Bone marrow (tissue), 2 donors: ENCODE results near the gene LSAMP.
"Not testable (repeated sequence)": the region's sequence is repeated elsewhere in the genome, so short reads cannot be mapped to it uniquely, and the experiment has no call there.

Experiments used
- DNase-seq, 2 donors: peaks; one replicate each; lab custom pipeline; 2025; lab: John Stamatoyannopoulos, UW

Gene LSAMP

GRCh38 chr3:115803661-115804060 lies 641.6 kb downstream of the LSAMP start:
- DNase-seq, result no peak

GRCh38 chr3:115800489-115801075 lies 644.7 kb downstream of the LSAMP start:
- DNase-seq, result no peak

- not testable (repeated sequence) for DNase-seq
Measured at GRCh38 chr3:115800065-115800464, 645.2 kb downstream of the LSAMP start.

GRCh38 chr3:115792206-115792955 lies 652.9 kb downstream of the LSAMP start:
- DNase-seq, result no peak

- not testable (repeated sequence) for DNase-seq
Measured at GRCh38 chr3:115791271-115792153, 653.8 kb downstream of the LSAMP start.

GRCh38 chr3:115790759-115791158 lies 654.5 kb downstream of the LSAMP start:
- DNase-seq, result peak in 1 of 2 donors; percentile 38

- DNase-seq, result no peak
Measured at GRCh38 chr3:115789481-115789880, 655.8 kb downstream of the LSAMP start.

- no peak for DNase-seq
Measured at GRCh38 chr3:115788921-115789470, 656.3 kb downstream of the LSAMP start.

- no peak for DNase-seq
Measured at GRCh38 chr3:115787818-115788217, 657.5 kb downstream of the LSAMP start.

- DNase-seq, result no peak
Measured at GRCh38 chr3:115785782-115786181, 659.5 kb downstream of the LSAMP start.

GRCh38 chr3:115784739-115785536 lies 660.3 kb downstream of the LSAMP start:
- DNase-seq, result no peak

GRCh38 chr3:115783938-115784738 lies 661.1 kb downstream of the LSAMP start:
- DNase-seq, result peak; percentile 60 to 79

GRCh38 chr3:115783426-115783825 lies 661.9 kb downstream of the LSAMP start:
- DNase-seq, result not testable (repeated sequence)

- no peak for DNase-seq
Measured at GRCh38 chr3:115779011-115779410, 666.3 kb downstream of the LSAMP start.

GRCh38 chr3:115772951-115773350 lies 672.3 kb downstream of the LSAMP start:
- DNase-seq, result no peak

- DNase-seq, result no peak
Measured at GRCh38 chr3:115768661-115769060, 676.6 kb downstream of the LSAMP start.

GRCh38 chr3:115766587-115767482 lies 678.5 kb downstream of the LSAMP start:
- no peak for DNase-seq

GRCh38 chr3:115761927-115762305 lies 683.4 kb downstream of the LSAMP start:
- DNase-seq, result no peak

GRCh38 chr3:115760716-115761115 lies 684.6 kb downstream of the LSAMP start:
- no peak for DNase-seq
